Transverse colon (tissue), 4 donors: ENCODE results near the gene SRPRA. TPM values are rescaled to one million over a fixed set of nuclear protein-coding genes. Genes with fewer than 3 reads are reported as not detected.

Experiments used
- DNase-seq: peaks from one replicate; pipeline ENCODE4 v3.0.0-alpha.2; 2019
- H3K27ac ChIP-seq, 4 donors: fragments of 200-600 bp; sonication (generic); 2 replicates each; pipeline ENCODE4 v1.5.1; 2016 to 2018; ENCODE audit warnings: inconsistent platforms in 4 of 4
- H3K27me3 ChIP-seq: fragments of 200-600 bp; sonication (generic); 2 replicates; pipeline ENCODE4 v1.5.1; 2017; ENCODE audit warnings: inconsistent platforms
- H3K36me3 ChIP-seq, 4 donors: fragments of 200-600 bp; sonication (generic); 2 replicates each; pipeline ENCODE4 v1.5.1; 2017 to 2019; ENCODE audit warnings: inconsistent platforms in 4 of 4
- H3K4me1 ChIP-seq, 4 donors: fragments of 200-600 bp; sonication (generic); 2 replicates each; pipeline ENCODE4 v1.5.1; 2017 to 2020; ENCODE audit warnings: inconsistent platforms in 4 of 4
- H3K4me3 ChIP-seq, 4 donors: fragments of 200-600 bp; sonication (generic); 1 replicate in 1 of 4; 2 replicates in 3 of 4; pipeline versions ENCODE4 v1.5.1 to v1.6.1; 2017 to 2019; ENCODE audit warnings: inconsistent platforms in 4 of 4
- H3K9me3 ChIP-seq, 2 donors: fragments of 200-600 bp; sonication (generic); 2 replicates each; pipeline ENCODE4 v1.5.1; 2017 to 2019; ENCODE audit warnings: inconsistent platforms in 2 of 2
- EP300 ChIP-seq: sonication (generic); formaldehyde crosslinking; IDR thresholded peaks from one replicate; pipeline ENCODE4 v1.6.1; 2017; ENCODE audit warnings: antibody characterized with exemption, low read depth
- POLR2A ChIP-seq: fragments of 450-650 bp; IDR thresholded peaks from one replicate; pipeline ENCODE4 v1.6.1; 2016; ENCODE audit warnings: antibody characterized with exemption, mild to moderate bottlenecking, moderate library complexity
- POLR2AphosphoS5 ChIP-seq, 3 donors: sonication (generic); formaldehyde crosslinking; IDR thresholded peaks; one replicate each; pipeline ENCODE4 v1.6.1; 2016; ENCODE audit warnings: antibody characterized with exemption in 3 of 3
- WGBS, 2 donors: methylation state at CpG; one replicate each; pipeline ENCODE4 v1.1.5; 2018; ENCODE audit warnings: low coverage in 1 of 2; 5-methylcytosine and 5-hydroxymethylcytosine counted together
- in situ Hi-C, 4 donors: fragments of 200-750 bp; cut with MboI; loops; one replicate each; pipeline versions ENCODE4 v1.15.0 to v1.15.1; 2017; ENCODE audit warnings: low sequenced_read_pairs in 3 of 4, low pct_ligation_motif_present in 1 of 4, low pct_unique_long_range_greater_than_20kb in 1 of 4
- intact Hi-C: fragments of 100-400 bp; cut with DNase I; formaldehyde crosslinking; loops from one replicate; pipeline ENCODE4 v1.15.1; 2023; ENCODE audit warnings: low total_unique reads
- total RNA-seq, 4 donors: library from RNA; depleted of rRNA; stranded (reverse); fragments of >200 nt; gene quantifications; one replicate each; pipeline ENCODE4 v1.1.0, GENCODE V29; 2016
- TF ChIP-seq, protein P1 (sequence below), 5 experiments: fragments of 200-600 bp in 3 of 5; fragments of 450-650 bp in 2 of 5; sonication (generic) in 3 of 5; IDR thresholded peaks; 1 replicate in 2 of 5; 2 replicates in 3 of 5; pipeline ENCODE4 v1.5.1; 2016 to 2017; ENCODE audit warnings: antibody characterized with exemption in 5 of 5, inconsistent platforms in 3 of 5, mild to moderate bottlenecking in 2 of 5, moderate library complexity in 1 of 5

The SRPRA gene
- total RNA-seq, 4 donors from 2014 or later: 18.9 to 66.5 (median 63.5) TPM

DNA sequence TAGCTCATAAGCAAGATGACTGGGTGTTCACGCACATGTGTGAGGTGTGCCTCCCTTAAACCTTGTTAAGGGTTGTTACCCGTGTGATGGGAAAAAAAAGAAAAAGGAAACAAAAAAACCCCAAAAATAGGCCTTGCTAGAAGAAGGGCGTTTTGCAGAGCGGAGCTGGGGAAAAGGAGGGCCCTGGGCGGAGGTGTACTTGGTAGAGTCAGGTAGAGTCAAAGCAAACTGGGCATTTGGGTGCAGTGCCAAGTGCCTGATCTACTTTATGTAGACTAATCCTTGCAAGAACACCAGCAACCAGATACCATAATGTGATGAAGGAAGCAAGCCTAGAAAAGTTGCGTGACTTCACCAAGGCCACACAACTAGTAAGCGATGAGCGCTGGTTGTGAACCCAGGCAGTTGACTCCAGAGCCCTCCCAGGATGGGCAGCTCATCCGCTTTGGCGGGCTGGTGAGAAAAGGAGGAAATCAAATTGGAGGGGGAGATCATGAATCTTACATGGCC is 13.0 kb upstream of the SRPRA start:
- intact Hi-C loops: no loop called here
- Histone ChIP-seq H3K27me3 (no peaks in the 10 kb centered on the region), H3K9me3 (no peaks in the 10 kb centered on the region), H3K27ac (peak overlapping the region; percentile 92 to 94 (median 93)), H3K36me3 (no peaks in the 10 kb centered on the region), H3K4me1 (peaks cover 7 to 28% (median 15%) of the 10 kb centered on the region in 4 donors), H3K4me3 (peak overlapping the region in 2 of 4 donors; percentile 75 to 81)
- TF ChIP-seq EP300 (no peak), POLR2A (no peak), POLR2AphosphoS5 (IDR thresholded peaks at IDR 0.05) (no peak)
- TF ChIP-seq, protein P1, sequence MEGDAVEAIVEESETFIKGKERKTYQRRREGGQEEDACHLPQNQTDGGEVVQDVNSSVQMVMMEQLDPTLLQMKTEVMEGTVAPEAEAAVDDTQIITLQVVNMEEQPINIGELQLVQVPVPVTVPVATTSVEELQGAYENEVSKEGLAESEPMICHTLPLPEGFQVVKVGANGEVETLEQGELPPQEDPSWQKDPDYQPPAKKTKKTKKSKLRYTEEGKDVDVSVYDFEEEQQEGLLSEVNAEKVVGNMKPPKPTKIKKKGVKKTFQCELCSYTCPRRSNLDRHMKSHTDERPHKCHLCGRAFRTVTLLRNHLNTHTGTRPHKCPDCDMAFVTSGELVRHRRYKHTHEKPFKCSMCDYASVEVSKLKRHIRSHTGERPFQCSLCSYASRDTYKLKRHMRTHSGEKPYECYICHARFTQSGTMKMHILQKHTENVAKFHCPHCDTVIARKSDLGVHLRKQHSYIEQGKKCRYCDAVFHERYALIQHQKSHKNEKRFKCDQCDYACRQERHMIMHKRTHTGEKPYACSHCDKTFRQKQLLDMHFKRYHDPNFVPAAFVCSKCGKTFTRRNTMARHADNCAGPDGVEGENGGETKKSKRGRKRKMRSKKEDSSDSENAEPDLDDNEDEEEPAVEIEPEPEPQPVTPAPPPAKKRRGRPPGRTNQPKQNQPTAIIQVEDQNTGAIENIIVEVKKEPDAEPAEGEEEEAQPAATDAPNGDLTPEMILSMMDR (IDR thresholded peaks at IDR 0.05): no peak
- 95 to 96% methylated on average over 7 to 10 of the region's 10 CpGs for WGBS, 2 donors
- no peak for DNase-seq
- in situ Hi-C loops: no loop called here

DNA sequence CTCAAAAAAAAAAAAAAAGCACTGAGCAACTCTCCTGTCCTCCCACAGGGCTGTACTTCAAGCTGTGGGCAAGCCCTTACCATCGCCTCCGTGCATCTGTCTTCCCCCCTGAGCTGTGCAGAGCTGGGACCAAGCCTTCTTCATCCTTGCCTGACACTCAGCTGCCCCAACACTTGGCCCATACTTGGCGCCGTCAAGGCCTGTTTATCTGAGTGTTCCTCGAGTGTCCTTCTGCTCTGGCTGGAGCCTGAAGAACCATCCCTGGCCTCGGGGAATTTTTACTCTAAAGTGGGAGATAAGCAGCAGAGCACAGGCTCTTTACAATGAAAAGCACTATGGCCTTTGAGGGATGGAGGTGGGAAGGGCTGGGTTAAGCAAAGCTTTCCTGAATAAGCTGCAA is 12.6 kb upstream of the SRPRA start:
- intact Hi-C loops (no loop called here), in situ Hi-C loops (no loop called here)
- Histone ChIP-seq H3K9me3 (no peaks in the 10 kb centered on the region), H3K27me3 (no peaks in the 10 kb centered on the region), H3K4me1 (peaks cover 7 to 28% (median 15%) of the 10 kb centered on the region in 4 donors), H3K36me3 (no peaks in the 10 kb centered on the region), H3K27ac (no peak overlapping the region), H3K4me3 (no peak overlapping the region)
- no peak for DNase-seq
- TF ChIP-seq, protein P1 (IDR thresholded peaks at IDR 0.05): no peak
- TF ChIP-seq POLR2A (no peak), POLR2AphosphoS5 (IDR thresholded peaks at IDR 0.05) (no peak), EP300 (no peak)
- WGBS, 2 donors: 81% methylated on average over 6 of the region's 6 CpGs; no CpG with 5 or more reads in 1 of the 2 donors

DNA sequence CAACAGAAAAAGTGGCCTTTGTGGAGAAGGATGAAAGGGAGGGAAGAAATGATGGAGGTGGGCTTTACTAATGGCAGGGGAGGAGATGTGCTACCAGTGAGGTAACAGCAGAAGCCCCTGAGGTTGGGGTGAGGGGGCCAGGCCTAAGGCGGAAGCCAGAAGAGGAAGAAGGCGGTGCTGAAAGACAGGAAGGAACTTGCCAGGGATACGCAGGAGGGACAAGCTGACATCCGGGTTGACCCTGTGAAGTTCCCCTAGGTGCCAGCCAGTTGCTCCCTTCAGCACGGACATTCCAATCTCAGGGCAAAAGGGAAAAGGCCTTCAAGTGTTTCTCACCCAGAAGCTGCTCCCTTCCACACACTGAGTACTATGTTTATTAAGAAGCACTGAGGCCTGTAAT is 11.9 kb upstream of the SRPRA start:
- DNase-seq: no peak
- in situ Hi-C loops (no loop called here), intact Hi-C loops (no loop called here)
- Histone ChIP-seq H3K36me3 (no peaks in the 10 kb centered on the region), H3K9me3 (no peaks in the 10 kb centered on the region), H3K27me3 (no peaks in the 10 kb centered on the region), H3K4me3 (no peak overlapping the region), H3K27ac (no peak overlapping the region), H3K4me1 (peaks cover 7 to 28% (median 15%) of the 10 kb centered on the region in 4 donors)
- WGBS, 2 donors: 77 to 83% methylated on average over 2 to 5 of the region's 5 CpGs
- no peak for TF ChIP-seq POLR2A
- TF ChIP-seq, protein P1 (IDR thresholded peaks at IDR 0.05): no peak
- TF ChIP-seq POLR2AphosphoS5 (IDR thresholded peaks at IDR 0.05): no peak
- no peak for TF ChIP-seq EP300

DNA sequence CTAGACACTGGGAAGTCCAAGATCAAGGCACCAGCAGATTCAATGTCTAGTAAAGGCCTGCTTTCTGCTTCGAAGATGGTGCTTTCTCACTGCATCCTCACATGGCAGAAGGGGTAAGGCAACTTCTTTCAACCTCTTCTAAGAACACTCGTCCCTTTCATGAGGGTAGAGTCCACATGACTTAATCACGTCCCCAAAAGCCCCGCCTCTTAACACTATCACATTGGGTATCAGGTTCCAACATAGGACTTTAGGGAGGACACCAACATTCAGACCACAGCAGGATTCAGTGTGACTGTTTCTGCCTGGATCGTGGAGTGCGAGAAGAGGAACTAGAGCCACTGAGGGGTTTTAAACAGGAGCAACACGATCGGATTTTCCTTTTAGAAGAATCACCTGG is 10.5 kb upstream of the SRPRA start:
- Histone ChIP-seq H3K4me3 (no peak overlapping the region), H3K27ac (no peak overlapping the region), H3K9me3 (no peaks in the 10 kb centered on the region), H3K36me3 (no peaks in the 10 kb centered on the region), H3K27me3 (no peaks in the 10 kb centered on the region), H3K4me1 (peaks cover 5 to 20% (median 10%) of the 10 kb centered on the region in 4 donors)
- in situ Hi-C loops (no loop called here), intact Hi-C loops (no loop called here)
- 80 to 94% methylated on average over 3 to 8 of the region's 8 CpGs for WGBS, 2 donors
- no peak for DNase-seq
- no peak for TF ChIP-seq POLR2AphosphoS5 (IDR thresholded peaks at IDR 0.05)
- TF ChIP-seq POLR2A: no peak
- TF ChIP-seq, protein P1 (IDR thresholded peaks at IDR 0.05): no peak
- no peak for TF ChIP-seq EP300
